Duodenal mucosa (tissue), 2 donors: ENCODE measurements around the gene CACNA2D3.

Source experiments
- H3K27ac ChIP-seq: one replicate; pipeline ENCODE4 v1.7.0; 2013; ENCODE audit warnings: low read depth, low read length
- H3K27me3 ChIP-seq, 2 donors: one replicate each; pipeline ENCODE4 v1.7.0; 2013; ENCODE audit warnings: low read length in 2 of 2, control low read depth in 1 of 2; ENCODE audit not compliant: insufficient read depth in 2 of 2, control insufficient read depth in 1 of 2
- H3K36me3 ChIP-seq, 2 donors: one replicate each; pipeline ENCODE4 v1.7.0; 2013; ENCODE audit warnings: low read length in 2 of 2, control low read depth in 1 of 2; ENCODE audit not compliant: insufficient read depth in 2 of 2, control insufficient read depth in 1 of 2
- H3K4me1 ChIP-seq, 2 donors: one replicate each; pipeline ENCODE4 v1.7.0; 2013; ENCODE audit warnings: low read length in 2 of 2, control low read depth in 1 of 2; ENCODE audit not compliant: insufficient read depth in 2 of 2, control insufficient read depth in 1 of 2
- H3K4me3 ChIP-seq, 2 donors: one replicate each; pipeline ENCODE4 v1.7.0; 2013; ENCODE audit warnings: low read length in 2 of 2, low read depth in 1 of 2
- H3K9ac ChIP-seq, 2 donors: one replicate each; pipeline ENCODE4 v1.7.0; 2013; ENCODE audit warnings: low read length in 2 of 2, low read depth in 1 of 2
- H3K9me3 ChIP-seq, 2 donors: one replicate each; pipeline ENCODE4 v1.7.0; 2013; ENCODE audit warnings: low read length in 2 of 2, control low read depth in 1 of 2; ENCODE audit not compliant: control insufficient read depth in 1 of 2

Gene CACNA2D3

DNA sequence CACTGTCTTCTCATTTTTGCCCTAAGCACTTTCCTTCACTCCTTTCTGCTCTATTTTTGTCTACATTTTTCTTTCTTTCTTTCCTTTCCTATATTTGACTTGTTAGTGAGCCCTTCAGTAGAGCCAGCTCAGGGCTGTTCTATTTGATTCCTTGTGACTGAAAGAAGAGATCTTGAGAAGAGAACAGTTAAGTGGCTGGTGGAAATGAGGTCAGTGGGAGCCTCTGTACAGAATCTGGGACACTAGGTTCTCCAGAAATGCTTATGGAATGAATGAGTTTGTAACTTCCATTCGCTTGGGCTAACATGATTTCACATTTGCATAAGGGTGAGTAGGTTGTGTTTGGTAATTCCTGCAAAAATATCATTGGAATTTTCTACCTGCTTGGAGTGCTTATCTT lies 45.6 kb downstream of the CACNA2D3 start:
- Histone ChIP-seq H3K4me3 (no peak overlapping the region), H3K9me3 (no peaks in the 10 kb centered on the region), H3K27ac (no peak overlapping the region), H3K9ac (no peak overlapping the region), H3K36me3 (no peaks in the 10 kb centered on the region), H3K27me3 (peaks cover 0 to 2% of the 10 kb centered on the region in 2 donors), H3K4me1 (no peaks in the 10 kb centered on the region)

DNA sequence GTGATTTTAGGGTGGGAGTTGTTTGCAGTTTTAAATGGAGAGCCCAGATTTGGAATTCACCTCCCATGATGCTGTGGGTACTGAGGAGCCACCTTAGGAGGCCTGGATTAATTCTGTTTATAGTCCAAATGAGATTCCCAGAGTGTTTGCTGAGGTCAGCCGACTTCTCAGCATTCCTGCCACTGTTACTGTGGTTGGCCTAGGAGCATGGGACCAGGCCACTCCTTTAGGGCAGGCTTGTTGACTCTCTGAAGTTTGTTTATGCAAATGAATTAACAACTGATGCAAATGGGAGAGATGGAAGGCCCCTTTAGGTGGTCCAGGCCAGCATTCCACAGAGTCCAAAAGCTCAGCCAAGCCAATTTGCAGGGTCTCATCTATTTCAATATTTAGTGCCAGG lies 46.1 kb downstream of the CACNA2D3 start:
- Histone ChIP-seq H3K9ac (no peak overlapping the region), H3K27me3 (peaks cover 0 to 3% of the 10 kb centered on the region in 2 donors), H3K4me1 (no peaks in the 10 kb centered on the region), H3K36me3 (no peaks in the 10 kb centered on the region), H3K9me3 (no peaks in the 10 kb centered on the region), H3K27ac (no peak overlapping the region), H3K4me3 (no peak overlapping the region)

DNA sequence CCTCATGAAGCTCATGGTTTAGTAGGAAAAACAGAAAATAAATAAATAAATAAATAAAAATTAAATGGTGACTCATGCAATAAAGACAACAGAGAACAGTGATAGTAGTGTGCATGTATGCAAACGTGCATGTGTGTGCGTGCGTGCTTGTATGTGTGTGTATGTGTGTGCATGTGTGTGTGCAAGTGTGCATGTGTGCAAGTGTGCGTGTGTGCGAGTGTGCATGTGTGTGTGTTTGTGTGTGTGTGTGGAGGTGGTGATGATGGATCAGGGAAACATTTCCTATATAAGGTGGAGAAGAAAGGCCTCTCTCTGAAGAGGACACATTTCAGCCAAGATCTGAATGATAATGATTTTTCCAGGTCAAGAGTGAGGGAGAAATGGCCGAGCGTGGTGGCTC lies 47.2 kb downstream of the CACNA2D3 start:
- no peak overlapping the region for H3K4me3 ChIP-seq
- no peak overlapping the region for H3K27ac ChIP-seq
- H3K36me3 ChIP-seq = no peaks in the 10 kb centered on the region
- no peaks in the 10 kb centered on the region for H3K4me1 ChIP-seq
- peaks cover 0 to 3% of the 10 kb centered on the region in 2 donors for H3K27me3 ChIP-seq
- no peaks in the 10 kb centered on the region for H3K9me3 ChIP-seq
- no peak overlapping the region for H3K9ac ChIP-seq

DNA sequence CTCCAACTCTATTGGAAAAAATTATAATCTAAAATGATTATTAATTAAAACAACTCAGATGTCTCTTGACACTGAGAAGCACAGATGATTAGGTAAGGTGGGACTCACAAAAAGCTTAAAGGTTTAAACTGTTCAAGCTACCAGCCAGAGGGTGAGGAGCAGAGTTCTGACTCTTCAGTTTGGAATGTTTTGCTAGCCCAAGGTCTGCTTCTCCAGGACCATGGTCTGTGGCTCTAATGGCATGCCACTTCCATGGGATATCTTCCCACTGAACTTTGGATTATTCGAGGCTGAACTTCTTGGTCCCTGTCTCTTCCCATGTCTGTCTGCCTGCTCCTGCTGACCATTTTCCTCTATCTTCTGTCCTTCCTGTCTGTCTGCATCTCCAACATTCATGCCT lies 49.2 kb downstream of the CACNA2D3 start:
- Histone ChIP-seq H3K4me1 (no peaks in the 10 kb centered on the region), H3K4me3 (no peak overlapping the region), H3K9ac (no peak overlapping the region), H3K27ac (no peak overlapping the region), H3K27me3 (peaks cover 0 to 3% of the 10 kb centered on the region in 2 donors), H3K36me3 (no peaks in the 10 kb centered on the region), H3K9me3 (no peaks in the 10 kb centered on the region)

DNA sequence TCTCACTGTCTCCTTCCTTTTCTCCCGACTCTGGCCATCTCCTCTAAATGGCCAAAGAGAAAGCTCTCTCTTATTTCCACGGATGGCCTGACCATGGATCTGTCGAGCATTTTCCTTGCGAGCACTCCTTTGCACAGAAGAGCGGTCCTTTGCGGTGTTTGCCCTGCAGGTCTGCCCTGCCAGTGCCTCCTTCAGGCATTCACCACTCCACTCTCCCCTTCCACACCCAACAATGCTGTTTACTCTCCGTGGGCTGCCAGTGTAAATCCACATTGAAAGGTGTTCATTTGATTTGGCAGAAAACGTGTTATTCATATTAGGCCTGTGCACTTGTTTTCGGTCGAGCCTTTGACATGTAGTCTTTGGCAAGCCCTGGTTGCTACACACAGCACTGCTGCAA lies 49.6 kb downstream of the CACNA2D3 start:
- Histone ChIP-seq H3K36me3 (no peaks in the 10 kb centered on the region), H3K4me1 (no peaks in the 10 kb centered on the region), H3K9ac (no peak overlapping the region), H3K9me3 (no peaks in the 10 kb centered on the region), H3K27me3 (peaks cover 0 to 3% of the 10 kb centered on the region in 2 donors), H3K4me3 (no peak overlapping the region), H3K27ac (no peak overlapping the region)

DNA sequence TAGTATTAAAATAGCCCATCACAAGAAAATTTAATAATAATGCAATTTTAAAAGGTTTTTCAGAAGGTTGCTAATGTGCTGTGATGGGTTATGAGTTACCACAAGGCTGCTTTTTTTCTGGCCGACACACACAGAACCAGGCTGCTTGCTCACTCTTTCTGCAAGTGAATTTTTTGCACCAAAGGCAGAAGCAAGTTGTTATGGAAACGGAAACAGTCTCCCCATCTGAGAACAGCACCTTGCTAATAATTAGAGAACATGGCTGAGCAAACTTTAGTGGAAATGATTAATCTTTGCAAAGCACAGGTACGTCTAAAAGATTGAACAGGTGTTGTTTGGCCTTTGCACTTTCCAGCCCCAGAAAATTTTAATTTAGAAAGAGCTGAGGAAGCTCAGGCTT lies 51.0 kb downstream of the CACNA2D3 start:
- Histone ChIP-seq H3K27me3 (peaks cover 0 to 3% of the 10 kb centered on the region in 2 donors), H3K9me3 (no peaks in the 10 kb centered on the region), H3K4me3 (no peak overlapping the region), H3K9ac (no peak overlapping the region), H3K36me3 (no peaks in the 10 kb centered on the region), H3K4me1 (no peaks in the 10 kb centered on the region), H3K27ac (no peak overlapping the region)

DNA sequence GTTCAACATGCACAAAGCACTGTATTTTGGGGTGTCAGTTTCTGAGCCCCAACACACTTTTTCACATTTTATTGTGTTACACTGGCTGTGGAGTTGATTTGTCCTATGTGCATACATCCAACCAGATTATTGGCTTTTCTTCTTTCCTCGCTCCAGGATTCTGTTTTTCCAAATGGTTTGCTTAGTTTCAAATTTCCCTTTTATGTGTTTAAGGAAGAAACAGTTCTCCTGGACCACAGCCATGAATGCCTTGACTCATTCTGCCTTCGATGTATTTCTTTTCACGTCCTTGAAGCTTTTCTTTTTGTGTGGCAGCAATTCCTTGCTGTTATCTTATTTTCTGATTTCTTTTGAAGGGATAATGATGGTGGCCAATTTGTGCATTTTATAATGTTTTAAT lies 53.8 kb downstream of the CACNA2D3 start:
- no peak overlapping the region for H3K9ac ChIP-seq
- H3K36me3 ChIP-seq = no peaks in the 10 kb centered on the region
- no peak overlapping the region for H3K27ac ChIP-seq
- H3K27me3 ChIP-seq = peaks cover 0 to 3% of the 10 kb centered on the region in 2 donors
- no peaks in the 10 kb centered on the region for H3K4me1 ChIP-seq
- H3K9me3 ChIP-seq = no peaks in the 10 kb centered on the region
- no peak overlapping the region for H3K4me3 ChIP-seq

DNA sequence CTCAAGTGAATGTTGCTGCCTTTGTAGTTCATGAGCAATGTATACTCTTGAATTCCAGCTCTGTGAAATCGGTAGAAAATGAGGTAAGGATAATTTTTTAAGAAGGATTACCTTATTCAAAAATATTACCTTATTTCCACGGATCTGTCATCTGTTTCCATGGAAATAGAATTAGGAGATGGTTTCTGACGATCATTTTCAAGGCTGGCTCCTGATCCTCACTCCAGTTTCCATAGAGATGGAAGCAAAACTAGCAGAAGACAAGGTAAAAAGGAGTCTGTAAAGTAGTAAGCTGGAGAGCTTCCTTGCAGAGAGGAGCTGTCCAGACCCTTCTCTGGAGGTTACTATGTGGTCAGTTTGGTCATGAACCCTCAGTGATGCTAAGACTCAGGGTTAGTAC lies 55.5 kb downstream of the CACNA2D3 start:
- H3K4me1 ChIP-seq = no peaks in the 10 kb centered on the region
- H3K36me3 ChIP-seq = no peaks in the 10 kb centered on the region
- no peak overlapping the region for H3K27ac ChIP-seq
- peaks cover 0 to 3% of the 10 kb centered on the region in 2 donors for H3K27me3 ChIP-seq
- no peak overlapping the region for H3K4me3 ChIP-seq
- H3K9me3 ChIP-seq = no peaks in the 10 kb centered on the region
- H3K9ac ChIP-seq = no peak overlapping the region

DNA sequence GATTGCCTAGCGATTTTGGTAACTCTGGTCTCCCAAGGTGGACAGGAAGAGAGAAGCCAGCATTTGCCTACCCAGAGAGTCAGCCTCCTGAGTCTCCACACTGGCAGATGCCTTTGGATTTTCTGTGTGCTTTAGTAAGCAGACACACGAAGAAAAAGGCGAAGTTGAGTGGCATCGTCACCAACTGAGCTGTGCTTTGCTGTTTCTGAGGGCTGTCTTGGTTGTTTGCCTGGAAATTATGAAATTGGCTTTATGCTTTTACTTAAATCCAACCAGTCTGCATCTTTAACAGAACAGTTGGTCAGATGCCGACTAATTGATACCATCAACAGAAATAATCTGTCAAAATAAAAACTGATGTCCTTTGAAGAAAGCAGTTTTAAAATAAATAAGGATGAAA lies 56.0 kb downstream of the CACNA2D3 start:
- Histone ChIP-seq H3K9ac (no peak overlapping the region), H3K27me3 (no peaks in the 10 kb centered on the region), H3K4me1 (no peaks in the 10 kb centered on the region), H3K9me3 (no peaks in the 10 kb centered on the region), H3K27ac (no peak overlapping the region), H3K4me3 (no peak overlapping the region), H3K36me3 (no peaks in the 10 kb centered on the region)

DNA sequence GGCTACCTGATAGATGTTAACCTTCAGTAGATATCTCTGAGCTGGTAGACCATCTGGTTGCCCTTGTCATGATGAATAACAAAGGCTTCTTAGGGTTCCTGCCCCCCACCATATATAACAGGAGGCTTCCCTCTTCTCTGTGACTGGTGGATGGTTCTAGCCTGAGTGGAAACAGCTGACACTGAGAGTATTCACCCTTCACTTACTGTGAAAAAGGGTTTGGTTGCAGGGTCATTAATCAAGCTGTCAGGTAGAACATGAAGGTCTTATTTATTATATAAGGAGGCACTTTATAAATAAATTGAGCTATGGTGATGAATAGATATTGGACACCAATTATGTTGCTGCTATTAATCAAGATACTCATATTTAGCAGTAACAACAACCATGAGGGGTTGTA lies 58.6 kb downstream of the CACNA2D3 start:
- Histone ChIP-seq H3K27ac (no peak overlapping the region), H3K36me3 (no peaks in the 10 kb centered on the region), H3K27me3 (no peaks in the 10 kb centered on the region), H3K9ac (no peak overlapping the region), H3K4me1 (no peaks in the 10 kb centered on the region), H3K4me3 (no peak overlapping the region), H3K9me3 (no peaks in the 10 kb centered on the region)

DNA sequence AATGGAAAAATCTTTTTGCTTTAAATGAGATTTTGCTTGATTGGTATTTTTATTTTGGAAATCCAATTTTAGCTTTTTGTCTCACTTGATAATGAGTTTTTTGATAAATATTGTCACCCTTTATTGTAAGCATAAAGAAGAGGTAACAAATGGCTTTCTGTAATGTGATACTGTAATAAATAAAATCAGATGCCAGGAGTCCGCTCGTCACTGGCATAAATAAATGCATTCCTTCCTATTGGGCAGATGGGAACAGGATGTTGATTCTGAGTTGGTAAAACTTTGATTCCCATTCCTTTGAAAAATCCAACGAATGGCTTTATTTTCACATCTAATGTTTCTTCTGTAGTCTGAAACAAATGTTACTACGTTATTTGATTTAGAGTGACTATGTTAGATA lies 59.9 kb downstream of the CACNA2D3 start:
- Histone ChIP-seq H3K4me3 (no peak overlapping the region), H3K9me3 (no peaks in the 10 kb centered on the region), H3K27ac (no peak overlapping the region), H3K27me3 (no peaks in the 10 kb centered on the region), H3K4me1 (no peaks in the 10 kb centered on the region), H3K36me3 (no peaks in the 10 kb centered on the region), H3K9ac (no peak overlapping the region)
